Ishikawa (cell line): ENCODE measurements around the gene SEL1L3.

Experiments
- CEBPB ChIP-seq: IDR thresholded peaks from 2 replicates; pipeline ENCODE4 v1.6.1; 2012
- CREB1 ChIP-seq: IDR thresholded peaks from 2 replicates; pipeline ENCODE4 v1.6.1; 2012; ENCODE audit warnings: low read depth
- EGR1 ChIP-seq: IDR thresholded peaks from 2 replicates; pipeline ENCODE4 v1.6.1; 2012
- EP300 ChIP-seq: IDR thresholded peaks from 2 replicates; pipeline ENCODE4 v1.6.1; 2012; ENCODE audit warnings: borderline replicate concordance
- FOXM1 ChIP-seq: IDR thresholded peaks from 2 replicates; pipeline ENCODE4 v1.6.1; 2012; ENCODE audit warnings: low read depth, borderline replicate concordance
- MAX ChIP-seq: IDR thresholded peaks from 2 replicates; pipeline ENCODE4 v1.6.1; 2012
- NFIC ChIP-seq: IDR thresholded peaks from 2 replicates; pipeline ENCODE4 v1.6.1; 2012
- RAD21 ChIP-seq: IDR thresholded peaks from 2 replicates; pipeline ENCODE4 v1.6.1; 2012; ENCODE audit warnings: low read depth
- TAF1 ChIP-seq: IDR thresholded peaks from 2 replicates; pipeline ENCODE4 v1.6.1; 2012; ENCODE audit warnings: low read depth, mild to moderate bottlenecking
- TCF12 ChIP-seq: IDR thresholded peaks from 2 replicates; pipeline ENCODE4 v1.6.1; 2012; ENCODE audit warnings: low read depth
- YY1 ChIP-seq: IDR thresholded peaks from 2 replicates; pipeline ENCODE4 v1.6.1; 2012; ENCODE audit warnings: low read depth
- ZBTB7A ChIP-seq: IDR thresholded peaks from 2 replicates; pipeline ENCODE4 v1.6.1; 2012; ENCODE audit warnings: low read depth
- TF ChIP-seq, protein P1 (sequence below): IDR thresholded peaks from 2 replicates; pipeline ENCODE4 v1.6.1; 2012; ENCODE audit warnings: low read depth, mild to moderate bottlenecking

DNA sequence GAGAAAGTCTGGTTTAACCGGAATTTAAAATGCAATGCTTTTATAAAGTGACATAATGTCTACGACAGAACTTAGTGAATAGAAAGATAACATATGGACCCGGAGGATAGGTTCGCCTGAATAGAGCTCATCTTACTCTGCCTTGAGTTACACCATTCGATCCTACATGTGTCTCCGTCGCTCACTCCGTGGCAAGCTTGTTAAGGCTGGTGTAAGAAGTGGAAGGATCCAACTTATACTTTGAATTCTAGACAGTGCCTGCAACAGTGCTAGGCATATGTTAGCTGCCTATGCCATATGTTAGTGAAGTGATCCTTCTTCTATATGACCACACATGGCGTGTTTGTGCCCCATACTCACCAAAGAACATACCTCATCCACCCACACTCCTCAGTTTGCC is 50.9 kb downstream of the SEL1L3 start:
- TF ChIP-seq ZBTB7A = no peak
- TF ChIP-seq, protein P1, sequence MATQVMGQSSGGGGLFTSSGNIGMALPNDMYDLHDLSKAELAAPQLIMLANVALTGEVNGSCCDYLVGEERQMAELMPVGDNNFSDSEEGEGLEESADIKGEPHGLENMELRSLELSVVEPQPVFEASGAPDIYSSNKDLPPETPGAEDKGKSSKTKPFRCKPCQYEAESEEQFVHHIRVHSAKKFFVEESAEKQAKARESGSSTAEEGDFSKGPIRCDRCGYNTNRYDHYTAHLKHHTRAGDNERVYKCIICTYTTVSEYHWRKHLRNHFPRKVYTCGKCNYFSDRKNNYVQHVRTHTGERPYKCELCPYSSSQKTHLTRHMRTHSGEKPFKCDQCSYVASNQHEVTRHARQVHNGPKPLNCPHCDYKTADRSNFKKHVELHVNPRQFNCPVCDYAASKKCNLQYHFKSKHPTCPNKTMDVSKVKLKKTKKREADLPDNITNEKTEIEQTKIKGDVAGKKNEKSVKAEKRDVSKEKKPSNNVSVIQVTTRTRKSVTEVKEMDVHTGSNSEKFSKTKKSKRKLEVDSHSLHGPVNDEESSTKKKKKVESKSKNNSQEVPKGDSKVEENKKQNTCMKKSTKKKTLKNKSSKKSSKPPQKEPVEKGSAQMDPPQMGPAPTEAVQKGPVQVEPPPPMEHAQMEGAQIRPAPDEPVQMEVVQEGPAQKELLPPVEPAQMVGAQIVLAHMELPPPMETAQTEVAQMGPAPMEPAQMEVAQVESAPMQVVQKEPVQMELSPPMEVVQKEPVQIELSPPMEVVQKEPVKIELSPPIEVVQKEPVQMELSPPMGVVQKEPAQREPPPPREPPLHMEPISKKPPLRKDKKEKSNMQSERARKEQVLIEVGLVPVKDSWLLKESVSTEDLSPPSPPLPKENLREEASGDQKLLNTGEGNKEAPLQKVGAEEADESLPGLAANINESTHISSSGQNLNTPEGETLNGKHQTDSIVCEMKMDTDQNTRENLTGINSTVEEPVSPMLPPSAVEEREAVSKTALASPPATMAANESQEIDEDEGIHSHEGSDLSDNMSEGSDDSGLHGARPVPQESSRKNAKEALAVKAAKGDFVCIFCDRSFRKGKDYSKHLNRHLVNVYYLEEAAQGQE = no peak
- no peak for TF ChIP-seq CEBPB
- no peak for TF ChIP-seq TAF1
- TF ChIP-seq CREB1 = no peak
- TF ChIP-seq EP300 = no peak
- no peak for TF ChIP-seq RAD21
- no peak for TF ChIP-seq FOXM1
- TF ChIP-seq YY1 = no peak
- no peak for TF ChIP-seq EGR1
- TF ChIP-seq NFIC = no peak
- no peak for TF ChIP-seq MAX
- no peak for TF ChIP-seq TCF12
